GM12872 (cell line): ENCODE data around the gene MS4A15.

Experiments
- TF ChIP-seq, protein P1 (sequence below): IDR thresholded peaks from 3 replicates; pipeline ENCODE4 v1.5.1; 2011; ENCODE audit warnings: low read depth, mild to moderate bottlenecking, low read length, moderate library complexity; ENCODE audit not compliant: insufficient read depth

The MS4A15 gene

DNA sequence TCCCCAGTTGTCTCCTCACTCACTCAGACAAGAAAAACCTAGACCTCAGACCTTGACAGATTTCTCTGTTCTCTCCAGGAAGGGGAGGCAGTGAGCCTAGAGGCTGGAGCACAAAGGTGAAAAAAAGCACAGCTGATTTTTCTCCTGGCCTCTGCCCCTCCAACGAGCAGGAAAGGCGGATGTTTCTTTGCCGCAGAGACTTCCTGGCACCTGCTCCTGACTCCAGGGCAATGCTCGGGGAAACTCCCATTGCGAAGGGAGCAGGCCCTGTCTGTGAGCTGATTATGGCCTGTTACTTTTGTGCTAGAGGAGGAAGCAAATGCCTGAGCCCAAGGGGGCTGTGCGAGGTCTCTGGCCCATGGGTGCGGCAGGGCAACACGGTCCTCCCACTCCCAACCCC, 53.9 kb downstream of the MS4A15 start:
- TF ChIP-seq, protein P1, sequence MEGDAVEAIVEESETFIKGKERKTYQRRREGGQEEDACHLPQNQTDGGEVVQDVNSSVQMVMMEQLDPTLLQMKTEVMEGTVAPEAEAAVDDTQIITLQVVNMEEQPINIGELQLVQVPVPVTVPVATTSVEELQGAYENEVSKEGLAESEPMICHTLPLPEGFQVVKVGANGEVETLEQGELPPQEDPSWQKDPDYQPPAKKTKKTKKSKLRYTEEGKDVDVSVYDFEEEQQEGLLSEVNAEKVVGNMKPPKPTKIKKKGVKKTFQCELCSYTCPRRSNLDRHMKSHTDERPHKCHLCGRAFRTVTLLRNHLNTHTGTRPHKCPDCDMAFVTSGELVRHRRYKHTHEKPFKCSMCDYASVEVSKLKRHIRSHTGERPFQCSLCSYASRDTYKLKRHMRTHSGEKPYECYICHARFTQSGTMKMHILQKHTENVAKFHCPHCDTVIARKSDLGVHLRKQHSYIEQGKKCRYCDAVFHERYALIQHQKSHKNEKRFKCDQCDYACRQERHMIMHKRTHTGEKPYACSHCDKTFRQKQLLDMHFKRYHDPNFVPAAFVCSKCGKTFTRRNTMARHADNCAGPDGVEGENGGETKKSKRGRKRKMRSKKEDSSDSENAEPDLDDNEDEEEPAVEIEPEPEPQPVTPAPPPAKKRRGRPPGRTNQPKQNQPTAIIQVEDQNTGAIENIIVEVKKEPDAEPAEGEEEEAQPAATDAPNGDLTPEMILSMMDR: no peak

DNA sequence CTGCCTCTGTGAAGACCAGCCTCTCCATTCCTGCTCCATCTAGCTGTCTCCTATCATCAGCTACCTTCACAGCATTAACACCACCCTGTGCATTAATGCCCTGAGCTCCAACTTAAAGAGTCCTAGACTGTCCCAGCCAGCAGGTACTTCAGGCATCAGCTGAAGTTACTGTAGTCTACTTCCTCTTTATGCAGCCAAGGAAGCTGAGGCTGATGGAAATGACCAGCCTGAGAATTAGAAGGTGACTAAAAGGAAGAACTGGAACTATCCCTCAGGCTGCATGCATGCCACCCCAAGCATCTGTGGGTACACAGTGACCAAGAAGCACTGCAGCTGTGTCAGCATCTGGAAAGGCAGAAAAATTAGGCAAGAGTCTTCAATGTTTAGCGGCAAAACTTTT, 56.7 kb downstream of the MS4A15 start:
- TF ChIP-seq, protein P1: no peak

DNA sequence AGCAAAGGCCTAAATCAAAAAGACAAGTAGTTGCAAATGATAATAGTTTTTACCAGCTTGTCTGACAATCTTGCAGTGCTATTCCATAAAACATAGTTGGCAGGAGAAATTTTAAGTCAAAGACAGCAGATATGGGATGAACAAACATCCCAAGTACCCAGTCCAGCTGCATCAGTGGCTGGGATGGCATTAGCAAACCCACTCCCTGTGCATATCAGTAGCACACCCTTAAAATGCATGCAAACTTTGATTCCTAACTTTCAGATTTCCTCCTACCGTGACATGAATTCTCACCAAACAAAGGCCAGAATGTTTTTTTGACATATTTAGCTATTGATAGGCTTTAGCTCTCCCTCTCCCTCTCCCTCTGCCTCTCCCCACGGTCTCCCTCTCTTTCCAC, 57.4 kb downstream of the MS4A15 start:
- TF ChIP-seq, protein P1: no peak

DNA sequence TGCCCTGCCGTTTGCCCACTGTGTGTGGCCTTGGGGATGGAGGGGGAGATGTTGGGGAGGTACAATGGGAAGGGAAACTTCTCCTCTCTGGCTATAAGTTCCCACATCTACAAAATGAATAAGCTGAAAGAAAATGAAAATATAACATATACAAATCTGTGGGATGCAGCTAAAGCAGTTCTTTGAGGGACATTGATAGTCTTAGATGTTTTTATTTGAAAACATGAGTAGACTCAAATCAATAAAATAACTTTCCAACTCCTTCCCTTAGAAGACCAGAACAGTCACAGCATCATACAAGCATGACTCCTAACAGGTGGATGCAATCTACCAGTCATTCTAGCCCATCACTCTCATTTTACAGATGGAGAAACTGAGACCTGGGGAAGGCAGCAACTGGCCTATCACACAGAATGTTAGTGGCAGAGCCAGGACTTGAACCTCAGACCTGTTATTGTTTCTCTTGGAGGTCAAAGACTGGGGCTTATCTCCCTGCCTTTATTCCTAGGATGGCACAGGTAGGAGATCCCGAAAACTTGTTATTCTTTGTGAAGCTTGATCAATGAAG, 60.0 kb downstream of the MS4A15 start:
- TF ChIP-seq, protein P1: no peak

DNA sequence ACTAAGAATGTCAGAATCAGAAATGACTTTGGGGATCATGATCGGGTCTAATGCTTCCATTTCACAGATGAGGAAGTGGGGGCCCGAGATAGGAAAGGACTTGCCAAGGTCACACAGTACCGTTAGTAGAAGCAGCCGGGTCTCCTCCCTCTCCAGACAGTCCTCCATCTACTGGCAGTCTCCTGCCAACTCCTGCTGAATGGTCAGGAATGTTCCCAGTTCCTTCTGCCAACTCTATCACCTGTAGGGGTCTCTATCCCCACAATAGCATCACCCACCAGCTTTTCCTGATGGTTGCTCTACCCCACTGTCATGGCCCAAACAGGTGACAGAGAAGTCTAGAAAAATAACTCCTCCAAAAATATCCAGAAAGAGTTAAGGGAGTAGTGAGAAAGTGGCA, 61.4 kb downstream of the MS4A15 start:
- TF ChIP-seq, protein P1: no peak

DNA sequence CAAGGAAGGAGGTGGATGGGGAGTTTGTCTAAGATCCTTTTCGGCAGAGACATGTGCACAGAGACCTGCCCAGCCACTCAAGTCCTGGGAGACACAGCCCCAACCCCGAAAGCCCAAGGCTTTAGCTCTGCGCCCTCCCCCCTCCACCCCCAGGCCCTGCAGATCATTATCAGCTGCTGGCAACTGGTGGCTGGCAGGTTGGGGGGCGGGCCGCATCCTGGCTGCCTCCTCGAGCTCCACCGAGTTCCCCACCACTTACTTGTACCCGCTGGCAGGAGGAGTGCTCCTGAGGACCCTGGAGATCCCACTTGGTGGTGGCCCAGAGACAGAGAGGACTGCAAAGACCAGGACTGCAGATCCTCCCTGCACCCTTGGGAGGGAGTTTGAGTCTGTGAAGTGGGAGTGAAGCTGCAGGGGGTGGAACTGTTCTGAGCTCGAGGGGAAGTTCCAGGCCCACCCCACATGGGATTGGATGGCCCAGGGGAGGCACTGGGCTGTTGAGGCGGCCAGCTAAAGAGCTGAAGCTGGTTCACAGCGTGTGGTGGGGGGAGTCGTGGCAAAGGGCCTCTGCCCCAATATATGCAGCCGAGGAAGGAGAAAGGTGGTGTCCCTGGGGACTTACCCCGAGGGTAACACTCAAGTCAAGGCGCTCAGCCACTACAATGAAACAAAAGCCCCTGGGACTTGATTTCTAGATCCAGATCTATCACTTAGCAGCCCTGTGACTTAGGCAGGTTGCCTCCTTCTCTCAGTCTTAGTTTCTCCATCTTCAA, 65.3 kb downstream of the MS4A15 start:
- TF ChIP-seq, protein P1: no peak

DNA sequence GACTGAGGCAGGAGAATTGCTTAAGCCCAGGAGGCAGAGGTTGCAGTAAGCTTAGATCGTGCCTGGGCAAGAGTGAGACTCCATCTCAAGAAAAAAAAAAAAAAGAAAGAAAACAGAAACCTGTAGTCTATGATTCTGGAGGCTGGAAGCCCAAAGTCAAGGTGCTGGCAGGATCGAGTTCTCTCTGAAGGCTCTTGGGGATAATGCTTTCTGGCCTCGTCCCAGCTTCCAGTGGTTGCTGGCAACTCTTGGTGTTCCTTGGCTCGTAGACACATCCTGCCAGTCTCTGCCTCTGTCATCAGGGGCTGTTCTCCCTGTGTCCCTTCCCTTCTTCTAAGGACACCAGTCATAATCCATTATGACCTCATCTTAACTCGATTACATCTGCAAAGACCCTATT, 68.5 kb downstream of the MS4A15 start:
- TF ChIP-seq, protein P1: no peak
